HEK293 (cell line): ENCODE data around the gene NPAS2.

ENCODE experiments used
- ATF2 ChIP-seq: fragments of 450-650 bp; formaldehyde crosslinking; IDR thresholded peaks from 2 replicates; pipeline ENCODE4 v1.5.1; 2016; ENCODE audit warnings: missing biosample characterization, missing genetic modification characterization, low read depth
- BCL11A ChIP-seq: fragments of 450-650 bp; formaldehyde crosslinking; IDR thresholded peaks from 2 replicates; pipeline ENCODE4 v1.5.1; 2016; ENCODE audit warnings: low read depth, missing biosample characterization, missing genetic modification characterization
- CTCF ChIP-seq: fragments of 450-650 bp; formaldehyde crosslinking; IDR thresholded peaks from 2 replicates; pipeline ENCODE4 v1.5.1; 2016; ENCODE audit warnings: missing biosample characterization, missing genetic modification characterization
- MZF1 ChIP-seq: fragments of 450-650 bp; formaldehyde crosslinking; IDR thresholded peaks from 2 replicates; pipeline ENCODE4 v1.5.1; 2017; ENCODE audit warnings: missing biosample characterization, missing genetic modification characterization, borderline replicate concordance
- PBX3 ChIP-seq: sonication (generic); formaldehyde crosslinking; IDR thresholded peaks from 2 replicates; pipeline ENCODE4 v1.8.1; 2022; ENCODE audit warnings: mild to moderate bottlenecking, moderate library complexity, missing genetic modification reagents
- PRDM10 ChIP-seq: fragments of 450-650 bp; formaldehyde crosslinking; IDR thresholded peaks from 2 replicates; pipeline ENCODE4 v1.5.1; 2016; ENCODE audit warnings: missing biosample characterization, missing genetic modification characterization
- YY1 ChIP-seq: fragments of 450-650 bp; formaldehyde crosslinking; IDR thresholded peaks from 2 replicates; pipeline ENCODE4 v1.5.1; 2018; ENCODE audit warnings: missing biosample characterization, missing genetic modification characterization
- ZBTB11 ChIP-seq: fragments of 450-650 bp; formaldehyde crosslinking; conservative IDR thresholded peaks from 2 replicates; pipeline ENCODE4 v1.5.1; 2016; ENCODE audit warnings: low read depth, missing biosample characterization, missing genetic modification characterization
- ZBTB20 ChIP-seq: fragments of 450-650 bp; formaldehyde crosslinking; IDR thresholded peaks from 2 replicates; pipeline ENCODE4 v1.5.1; 2016; ENCODE audit warnings: missing biosample characterization, missing genetic modification characterization
- ZNF138 ChIP-seq: fragments of 450-650 bp; formaldehyde crosslinking; IDR thresholded peaks from 2 replicates; pipeline ENCODE4 v1.5.1; 2016; ENCODE audit warnings: missing biosample characterization, missing genetic modification characterization, borderline replicate concordance
- ZNF18 ChIP-seq: fragments of 450-650 bp; formaldehyde crosslinking; IDR thresholded peaks from 2 replicates; pipeline ENCODE4 v1.5.1; 2016; ENCODE audit warnings: missing biosample characterization, missing genetic modification characterization
- ZNF202 ChIP-seq: fragments of 450-650 bp; formaldehyde crosslinking; IDR thresholded peaks from 2 replicates; pipeline ENCODE4 v1.5.1; 2016; ENCODE audit warnings: missing biosample characterization, missing genetic modification characterization, borderline replicate concordance
- ZNF24 ChIP-seq: fragments of 450-650 bp; formaldehyde crosslinking; IDR thresholded peaks from 2 replicates; pipeline ENCODE4 v1.5.1; 2016; ENCODE audit warnings: missing biosample characterization, missing genetic modification characterization
- ZNF76 ChIP-seq: fragments of 450-650 bp; formaldehyde crosslinking; IDR thresholded peaks from 2 replicates; pipeline ENCODE4; 2016; ENCODE audit warnings: low read depth, missing biosample characterization, missing genetic modification characterization, borderline replicate concordance

GRCh38 chr2:100924122-100924519 is 104.2 kb downstream of the NPAS2 start:
- TF ChIP-seq CTCF (tag by site-specific recombination) = no peak
- no peak for TF ChIP-seq ZNF138 (tag by site-specific recombination)
- TF ChIP-seq ZNF18 = no peak
- no peak for TF ChIP-seq ZNF76 (tag by site-specific recombination)
- TF ChIP-seq PBX3 = no peak
- TF ChIP-seq ZNF24 (tag by site-specific recombination) = no peak
- no peak for TF ChIP-seq YY1 (tag by site-specific recombination)
- no peak for TF ChIP-seq ZNF202 (tag by site-specific recombination)
- TF ChIP-seq ZBTB11 (tag by site-specific recombination) = no peak
- TF ChIP-seq BCL11A = no peak
- TF ChIP-seq PRDM10 = no peak
- TF ChIP-seq ATF2 (tag by site-specific recombination) = no peak
- no peak for TF ChIP-seq MZF1 (tag by site-specific recombination)
- TF ChIP-seq ZBTB20 (tag by site-specific recombination) = no peak
